GDM1 (cell line): ENCODE data around the gene FRK.
"Not testable (repeated sequence)": the region's sequence is repeated elsewhere in the genome, so short reads cannot be mapped to it uniquely, and the experiment has no call there.

Source experiments
- DNase-seq: peaks from one replicate; lab custom pipeline; 2025; lab: John Stamatoyannopoulos, UW

FRK gene

GRCh38 chr6:116074732-116075390, 14.2 kb upstream of the FRK start:
- no peak for DNase-seq

GRCh38 chr6:116073765-116074440, 13.2 kb upstream of the FRK start:
- no peak for DNase-seq

GRCh38 chr6:116072368-116072767, 11.7 kb upstream of the FRK start:
- no peak for DNase-seq

- no peak for DNase-seq
Observed at GRCh38 chr6:116070616-116071389, 10.1 kb upstream of the FRK start.

GRCh38 chr6:116070101-116070500, 9.4 kb upstream of the FRK start:
- DNase-seq = no peak

GRCh38 chr6:116066789-116067188, 6.1 kb upstream of the FRK start:
- DNase-seq = no peak

- DNase-seq = no peak
Observed at GRCh38 chr6:116064666-116065065, 4.0 kb upstream of the FRK start.

GRCh38 chr6:116062496-116062895, 1.8 kb upstream of the FRK start:
- DNase-seq = no peak

- DNase-seq = no peak
Observed at GRCh38 chr6:116059713-116060571, 749 bp downstream of the FRK start.

- DNase-seq = no peak
Observed at GRCh38 chr6:116057766-116058165, 2.9 kb downstream of the FRK start.

- no peak for DNase-seq
Observed at GRCh38 chr6:116055513-116055912, 5.2 kb downstream of the FRK start.

- no peak for DNase-seq
Observed at GRCh38 chr6:116051244-116051643, 9.4 kb downstream of the FRK start.

GRCh38 chr6:116050737-116051136, 10.0 kb downstream of the FRK start:
- DNase-seq = no peak

- no peak for DNase-seq
Observed at GRCh38 chr6:116049321-116049720, 11.4 kb downstream of the FRK start.

- DNase-seq = no peak
Observed at GRCh38 chr6:116047173-116047933, 13.3 kb downstream of the FRK start.

GRCh38 chr6:116046737-116047136, 14.0 kb downstream of the FRK start:
- no peak for DNase-seq

GRCh38 chr6:116046272-116046671, 14.4 kb downstream of the FRK start:
- not testable (repeated sequence) for DNase-seq

- no peak for DNase-seq
Observed at GRCh38 chr6:116041934-116042333, 18.8 kb downstream of the FRK start.

- DNase-seq = no peak
Observed at GRCh38 chr6:116040993-116041392, 19.7 kb downstream of the FRK start.

GRCh38 chr6:116036885-116037284, 23.8 kb downstream of the FRK start:
- no peak for DNase-seq

GRCh38 chr6:116036075-116036773, 24.5 kb downstream of the FRK start:
- no peak for DNase-seq
